Adrenal gland (tissue), 5 donors: Measurements from ENCODE around the gene XDH.

Experiments used
- POLR2A ChIP-seq, 2 donors: fragments of 450-650 bp; IDR thresholded peaks; one replicate each; pipeline ENCODE4 v1.6.1; 2017; ENCODE audit warnings: antibody characterized with exemption in 2 of 2, mild to moderate bottlenecking in 2 of 2, moderate library complexity in 1 of 2
- TF ChIP-seq, protein P1 (sequence below), 6 experiments: fragments of 450-650 bp in 4 of 6; fragments of 200-600 bp in 2 of 6; sonication (generic) in 1 of 6; IDR thresholded peaks; 1 replicate in 5 of 6; 2 replicates in 1 of 6; pipeline versions ENCODE4 v1.5.1 to v1.8.0; 2016 to 2021; ENCODE audit warnings: antibody characterized with exemption in 6 of 6, mild to moderate bottlenecking in 2 of 6, moderate library complexity in 1 of 6
- donor health status: DM: no; HTN: no; CAD: no.

DNA sequence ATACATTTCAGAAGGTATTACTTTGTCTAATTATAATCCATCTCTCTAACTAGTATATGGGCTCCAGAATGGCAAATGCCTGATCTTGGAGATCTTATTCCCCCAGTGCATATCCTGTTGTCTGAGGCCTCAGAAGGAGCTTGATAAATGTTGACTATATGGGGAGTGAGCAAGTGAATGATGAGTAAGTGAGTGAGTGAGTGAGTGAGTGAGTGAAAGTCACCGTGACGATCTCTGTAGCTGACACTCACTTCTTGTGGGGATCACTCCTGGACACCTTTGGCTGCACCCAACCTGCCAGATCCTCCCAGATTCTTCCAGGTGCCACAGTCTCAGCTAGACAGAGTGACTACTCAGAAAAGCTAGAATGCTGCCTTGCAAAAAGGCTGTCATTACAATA is 2.8 kb downstream of the XDH start:
- TF ChIP-seq POLR2A (IDR thresholded peaks at IDR 0.05), result no peak
- TF ChIP-seq, protein P1, sequence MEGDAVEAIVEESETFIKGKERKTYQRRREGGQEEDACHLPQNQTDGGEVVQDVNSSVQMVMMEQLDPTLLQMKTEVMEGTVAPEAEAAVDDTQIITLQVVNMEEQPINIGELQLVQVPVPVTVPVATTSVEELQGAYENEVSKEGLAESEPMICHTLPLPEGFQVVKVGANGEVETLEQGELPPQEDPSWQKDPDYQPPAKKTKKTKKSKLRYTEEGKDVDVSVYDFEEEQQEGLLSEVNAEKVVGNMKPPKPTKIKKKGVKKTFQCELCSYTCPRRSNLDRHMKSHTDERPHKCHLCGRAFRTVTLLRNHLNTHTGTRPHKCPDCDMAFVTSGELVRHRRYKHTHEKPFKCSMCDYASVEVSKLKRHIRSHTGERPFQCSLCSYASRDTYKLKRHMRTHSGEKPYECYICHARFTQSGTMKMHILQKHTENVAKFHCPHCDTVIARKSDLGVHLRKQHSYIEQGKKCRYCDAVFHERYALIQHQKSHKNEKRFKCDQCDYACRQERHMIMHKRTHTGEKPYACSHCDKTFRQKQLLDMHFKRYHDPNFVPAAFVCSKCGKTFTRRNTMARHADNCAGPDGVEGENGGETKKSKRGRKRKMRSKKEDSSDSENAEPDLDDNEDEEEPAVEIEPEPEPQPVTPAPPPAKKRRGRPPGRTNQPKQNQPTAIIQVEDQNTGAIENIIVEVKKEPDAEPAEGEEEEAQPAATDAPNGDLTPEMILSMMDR (IDR thresholded peaks at IDR 0.05), result no peak
